ENCODE data around the gene CUL5. TPM values are rescaled to one million over a fixed set of nuclear protein-coding genes. Genes with fewer than 3 reads are reported as not detected.
"Not testable (repeated sequence)": the region's sequence is repeated elsewhere in the genome, so short reads cannot be mapped to it uniquely, and the experiment has no call there.

Gene CUL5
- total RNA-seq, 2 donors from 2014 or later = 33.4 to 38.2 TPM

- intact Hi-C loops (cut with DNase I, micrococcal nuclease) = no loop called here
- DNase-seq (no peak), ATAC-seq (no peak)
These were observed 7.9 kb downstream of the CUL5 start for GRCh38 chr11:108016647-108017046.

DNA sequence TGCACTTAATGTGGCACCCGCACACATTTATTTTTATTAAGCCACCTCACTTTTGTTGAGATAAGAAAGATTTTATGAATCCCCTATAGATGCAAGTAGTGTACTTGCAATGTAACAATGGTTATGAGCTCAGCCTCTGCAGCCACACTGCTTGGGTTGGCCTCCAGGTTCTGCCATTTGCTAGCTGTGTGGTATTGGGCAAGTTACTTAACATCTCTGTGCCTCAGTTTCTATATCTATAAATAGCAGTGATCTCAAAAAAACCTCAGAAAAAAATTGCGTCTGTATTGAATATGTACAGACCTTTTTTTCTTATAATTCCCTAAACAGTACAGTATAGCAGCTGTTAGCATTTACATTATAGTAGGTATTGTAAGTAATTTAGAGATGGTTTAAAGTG is 10.0 kb downstream of the CUL5 start:
- intact Hi-C loops (cut with DNase I, micrococcal nuclease) = no loop called here
- DNase-seq (no peak), ATAC-seq (no peak)

GRCh38 chr11:108019870-108020540 is 11.3 kb downstream of the CUL5 start:
- intact Hi-C loops (cut with DNase I, micrococcal nuclease) = no loop called here
- DNase-seq = no peak
- ATAC-seq = no peak

DNA sequence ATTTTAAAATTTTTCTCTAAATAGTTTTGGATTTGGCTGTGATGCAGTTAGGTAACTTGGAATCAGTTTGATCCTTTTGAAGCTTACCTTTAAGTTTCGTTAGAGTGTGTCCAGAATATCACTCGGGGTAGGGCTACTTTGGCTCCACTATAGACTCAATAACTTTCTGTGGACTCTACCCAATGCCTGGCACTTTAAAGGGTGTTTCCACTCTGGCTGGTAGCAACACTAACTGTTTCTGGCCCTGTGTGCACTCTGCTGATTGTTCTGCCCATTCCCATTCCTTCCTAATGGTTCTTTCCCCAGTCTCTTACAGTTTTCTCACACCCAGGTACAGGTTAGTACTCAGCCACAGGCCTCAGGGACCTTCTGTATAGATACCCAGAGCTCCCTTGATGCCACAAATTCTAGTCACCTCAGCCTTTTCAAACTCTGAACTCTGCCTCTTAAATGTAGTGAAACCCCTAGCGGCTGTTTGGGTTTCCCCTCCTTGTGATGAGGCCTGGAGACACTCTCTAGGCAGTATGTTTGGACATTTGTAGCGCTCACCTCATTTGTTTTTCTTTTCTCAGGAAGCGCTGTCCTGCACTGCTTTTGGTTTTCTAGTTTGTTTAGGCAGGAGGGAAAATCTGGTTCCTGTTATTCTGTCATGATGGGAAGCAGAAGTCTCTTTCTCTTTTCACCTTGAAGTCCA is 16.8 kb downstream of the CUL5 start:
- intact Hi-C loops (cut with DNase I, micrococcal nuclease) = no loop called here
- ATAC-seq = no peak

DNA sequence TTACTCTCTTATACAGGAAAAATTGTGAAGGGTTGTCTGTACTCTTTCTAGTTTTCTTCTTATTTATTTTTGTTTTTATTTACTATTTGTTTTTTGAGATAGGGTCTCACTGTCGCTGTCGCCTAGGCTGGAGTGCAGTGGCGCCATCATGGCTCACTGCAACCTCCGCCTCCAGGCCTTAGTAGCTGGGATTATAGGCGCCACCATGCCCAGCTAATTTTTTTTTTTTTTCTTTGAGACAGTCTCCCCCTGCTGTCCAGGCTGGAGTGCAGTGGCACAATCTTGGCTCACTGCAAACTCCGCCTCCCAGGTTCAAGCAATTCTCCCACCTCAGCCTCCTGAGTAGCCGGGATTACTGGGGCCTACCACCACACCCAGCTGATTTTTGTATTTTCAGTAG is 18.4 kb downstream of the CUL5 start:
- no peak for DNase-seq
- intact Hi-C loops (cut with DNase I, micrococcal nuclease) = no loop called here
- ATAC-seq = no peak

More for the DNA sequence above, 16.8 kb downstream of the CUL5 start:
- DNase-seq = no peak

GRCh38 chr11:108028822-108029441 is 20.2 kb downstream of the CUL5 start:
- intact Hi-C loops (cut with DNase I, micrococcal nuclease); DNase-seq; ATAC-seq: not testable (repeated sequence)

DNA sequence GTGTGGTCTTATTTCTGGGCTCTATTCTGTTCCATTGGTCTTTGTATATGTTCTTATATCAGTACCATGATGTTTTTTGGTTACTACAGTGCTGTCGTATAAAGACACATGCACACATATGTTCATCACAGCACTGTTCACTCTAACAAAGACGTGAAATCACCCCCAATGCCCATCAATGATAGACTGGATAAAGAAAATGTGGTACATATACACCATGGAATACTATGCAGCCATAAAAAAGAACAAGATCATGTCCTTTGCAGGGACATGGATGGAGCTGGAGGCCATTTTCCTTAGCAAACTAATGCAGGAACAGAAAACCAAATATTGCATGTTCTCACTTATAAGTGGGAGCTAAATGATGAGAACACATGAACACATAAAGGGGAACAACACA is 22.9 kb downstream of the CUL5 start:
- intact Hi-C loops (cut with DNase I, micrococcal nuclease) = not testable (repeated sequence)

DNA sequence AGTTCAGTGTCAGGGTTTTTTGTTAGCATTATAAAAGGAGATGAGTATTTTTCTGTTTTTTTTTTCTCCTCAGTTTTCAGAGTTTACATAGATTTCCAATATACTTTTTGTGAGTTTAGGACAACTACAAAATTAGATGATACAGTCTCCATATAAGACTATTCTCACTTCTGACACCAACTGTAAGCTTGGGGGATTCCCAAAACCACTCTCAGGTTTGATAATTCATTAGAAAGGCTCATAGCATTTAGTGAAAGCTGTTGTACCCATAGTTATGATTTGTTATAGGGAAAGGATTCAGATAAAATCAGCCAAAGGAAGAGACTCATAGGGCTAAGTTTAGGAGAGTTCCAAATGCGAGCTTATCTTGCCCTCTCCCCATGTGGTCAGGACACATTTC is 24.1 kb downstream of the CUL5 start:
- no peak for ATAC-seq
- no peak for DNase-seq
- intact Hi-C loops (cut with DNase I, micrococcal nuclease) = no loop called here

More for the DNA sequence above, 22.9 kb downstream of the CUL5 start:
- DNase-seq, ATAC-seq: not testable (repeated sequence)

- intact Hi-C loops (cut with DNase I, micrococcal nuclease) = no loop called here
- no peak for DNase-seq
These were observed 25.3 kb downstream of the CUL5 start for GRCh38 chr11:108034034-108034433.

GRCh38 chr11:108034952-108035351 is 26.3 kb downstream of the CUL5 start:
- intact Hi-C loops (cut with DNase I, micrococcal nuclease) = no loop called here
- ATAC-seq (no peak), DNase-seq (no peak)

More at GRCh38 chr11:108034034-108034433, 25.3 kb downstream of the CUL5 start:
- ATAC-seq = no peak

DNA sequence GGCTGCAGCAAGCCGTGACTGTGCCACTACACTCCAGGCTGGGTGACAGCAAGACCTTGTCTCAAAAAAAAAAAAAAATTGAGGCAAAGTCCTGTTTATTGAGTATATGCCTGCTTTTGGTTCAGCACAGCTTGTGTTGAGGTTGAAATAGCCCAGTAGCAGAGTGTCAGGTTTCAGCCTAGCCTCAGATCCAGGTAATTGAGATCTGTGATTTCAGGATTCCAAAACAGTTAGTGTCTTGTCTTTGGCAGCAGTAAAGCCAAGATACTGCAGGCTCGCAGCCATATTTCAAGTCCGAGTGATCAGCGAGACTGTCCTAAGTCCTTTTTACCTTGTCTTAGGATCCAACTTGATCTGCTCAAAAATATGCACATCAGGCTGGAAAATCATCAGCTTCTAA is 27.0 kb downstream of the CUL5 start:
- no peak for DNase-seq
- ATAC-seq = no peak
- intact Hi-C loops (cut with DNase I, micrococcal nuclease) = no loop called here

- intact Hi-C loops (cut with DNase I, micrococcal nuclease) = no loop called here
- ATAC-seq (peak; percentile 94), DNase-seq (no peak)
These were observed 28.5 kb downstream of the CUL5 start for GRCh38 chr11:108037211-108037610.

DNA sequence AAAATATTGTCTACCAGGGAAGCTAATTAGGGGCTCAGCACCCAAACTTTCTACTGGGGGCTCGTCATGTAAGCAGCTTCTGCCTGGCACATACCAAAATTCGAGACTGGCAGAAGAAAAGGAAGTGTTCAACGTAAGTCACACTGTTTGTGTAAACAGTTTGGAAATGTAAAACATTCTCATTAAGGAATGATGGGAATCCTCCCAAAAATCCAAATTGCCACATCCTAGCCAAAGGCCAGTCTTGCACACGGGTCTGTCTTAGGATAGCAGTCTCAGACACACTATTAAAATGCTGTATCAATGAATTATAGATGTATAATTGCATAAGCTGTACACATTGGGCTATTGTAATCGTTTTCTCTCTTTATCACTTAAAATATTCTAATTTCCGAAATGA is 28.9 kb downstream of the CUL5 start:
- intact Hi-C loops (cut with DNase I, micrococcal nuclease) = no loop called here
- no peak for ATAC-seq
- DNase-seq = no peak

- ATAC-seq (no peak), DNase-seq (no peak)
- intact Hi-C loops (cut with DNase I, micrococcal nuclease) = no loop called here
These were observed 39.6 kb downstream of the CUL5 start for GRCh38 chr11:108048269-108048668.

DNA sequence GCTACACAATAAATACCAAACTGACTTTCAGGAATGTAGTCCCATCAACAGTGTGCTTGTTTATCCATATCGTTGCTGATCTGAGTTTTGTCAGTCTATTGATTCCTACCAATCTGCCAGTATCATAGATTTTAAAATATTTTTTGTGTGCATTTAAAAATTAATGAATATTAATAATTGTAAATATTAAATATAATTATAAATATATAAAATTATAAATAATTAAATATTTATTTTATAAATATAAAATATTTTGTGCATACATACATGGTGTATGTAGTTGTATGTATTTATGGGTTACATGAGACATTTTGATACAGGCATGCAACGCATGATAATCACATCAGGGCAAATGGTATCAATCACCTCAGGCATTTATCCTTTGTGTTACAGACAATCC is 53.6 kb downstream of the CUL5 start:
- DNase-seq (no peak), ATAC-seq (no peak)
- intact Hi-C loops (cut with DNase I, micrococcal nuclease) = no loop called here

GRCh38 chr11:108063410-108063809 is 54.7 kb downstream of the CUL5 start:
- DNase-seq (no peak), ATAC-seq (no peak)
- intact Hi-C loops (cut with DNase I, micrococcal nuclease) = no loop called here

GRCh38 chr11:108069947-108070346 is 61.2 kb downstream of the CUL5 start:
- no peak for ATAC-seq
- no peak for DNase-seq
- intact Hi-C loops (cut with DNase I, micrococcal nuclease) = no loop called here

- intact Hi-C loops (cut with DNase I, micrococcal nuclease) = no loop called here
- no peak for DNase-seq
- ATAC-seq = peak; percentile 25
These were observed 76.1 kb downstream of the CUL5 start for GRCh38 chr11:108084811-108085210.

DNA sequence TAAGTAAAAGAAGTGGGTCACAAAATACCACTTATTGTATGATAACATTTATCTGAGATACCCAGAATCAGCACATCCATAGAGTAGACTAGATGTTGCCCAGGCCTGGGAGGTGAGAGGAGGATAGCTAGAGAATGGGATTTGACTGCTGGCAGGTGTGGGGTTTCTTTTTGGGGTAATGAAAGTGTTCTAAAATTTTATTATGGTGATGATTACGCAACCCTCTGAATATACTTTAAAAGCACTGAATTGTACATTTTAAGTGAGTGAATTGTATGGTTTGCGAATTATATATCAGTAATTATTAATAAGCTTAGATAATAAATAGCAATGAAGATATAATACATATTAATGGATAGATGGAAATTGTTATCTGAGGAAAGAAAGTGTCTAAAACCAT is 77.0 kb downstream of the CUL5 start:
- intact Hi-C loops (cut with DNase I, micrococcal nuclease) = no loop called here
- DNase-seq = no peak
- ATAC-seq = no peak

GRCh38 chr11:108092134-108092533 is 83.4 kb downstream of the CUL5 start:
- intact Hi-C loops (cut with DNase I, micrococcal nuclease) = no loop called here
- no peak for DNase-seq
- no peak for ATAC-seq
